ENCODE measurements around the gene CHCHD5. TPM values are rescaled to one million over a fixed set of nuclear protein-coding genes. Genes with fewer than 3 reads are reported as not detected.
"Not testable (repeated sequence)": the region's sequence is repeated elsewhere in the genome, so short reads cannot be mapped to it uniquely, and the experiment has no call there.

The CHCHD5 gene
- 12.9 and 17.5 TPM in 2 replicates for total RNA-seq (ENCODE audit: low replicate concordance)

DNA sequence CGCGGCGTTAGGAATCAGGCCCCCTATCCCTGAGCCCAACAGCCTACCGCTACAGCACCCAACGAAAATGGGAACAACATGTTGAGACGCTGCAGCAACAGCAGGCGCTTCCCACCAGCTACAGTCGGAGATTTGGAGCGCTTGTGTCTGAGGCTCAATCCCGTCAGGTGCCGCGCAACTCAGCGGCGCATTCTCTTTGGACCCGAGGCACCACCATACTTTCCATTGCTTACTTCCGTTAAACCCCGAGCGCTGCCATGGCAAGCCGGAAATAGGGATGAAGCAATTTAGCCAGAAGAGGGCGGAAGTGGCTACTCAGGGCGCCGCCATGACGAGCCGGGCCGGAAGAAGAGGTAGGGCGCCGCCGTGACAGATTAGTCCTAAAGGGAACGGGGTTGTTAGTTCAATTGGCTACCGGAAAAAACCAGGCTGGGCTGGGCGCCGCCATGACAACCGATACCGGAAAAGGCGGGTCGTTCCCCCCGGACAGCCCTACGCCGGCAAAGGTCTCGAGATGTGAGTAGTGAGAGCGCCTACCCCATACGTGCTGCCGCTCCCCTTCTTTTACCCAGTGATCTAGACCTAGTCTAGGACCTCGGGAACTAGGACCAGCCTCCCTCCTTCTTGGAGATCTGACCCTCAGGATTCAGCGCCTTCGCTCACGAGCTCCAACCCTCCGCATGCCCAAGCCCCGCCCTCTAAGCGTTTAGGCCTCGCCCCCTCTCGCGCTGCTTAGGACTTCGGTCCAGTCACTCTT lies at the start of gene CHCHD5:
CHCHD5 (plus strand) TSS at position 476 of the 757 bp plus-strand sequence; CDS start at position 515, 39 bp downstream.
- Histone ChIP-seq H3K4me1 (peaks cover 7% of the 10 kb centered on the region), H3K4me3 (peak within 1 kb of the TSS; percentile 70), H3K36me3 (no peaks in the 10 kb centered on the region), H4K20me1 (ENCODE audit: low read depth) (no peaks in the 10 kb centered on the region), H3K9me3 (ENCODE audit: low read depth) (no peaks in the 10 kb centered on the region), H3K27ac (peak within 1 kb of the TSS; percentile 91), H3K9ac (peak within 1 kb of the TSS; percentile 46), H3K27me3 (no peaks in the 10 kb centered on the region), H3K79me2 (ENCODE audit: low read depth) (peaks cover 9% of the 10 kb centered on the region), H3F3A (ENCODE audit: low read depth) (peaks cover 29% of the 10 kb centered on the region), H2AFZ (replicated peaks) (peak within 1 kb of the TSS; percentile 95), H3K4me2 (peak within 1 kb of the TSS; percentile 87)
- peaks cover 27% of the 10 kb centered on the region for H3K4me1 Mint-ChIP-seq
- TF ChIP-seq EZH2 (IDR thresholded peaks at IDR 0.05) (peak; percentile 27), EZH2phosphoT487 (IDR thresholded peaks at IDR 0.05) (no peak)
- TF ChIP-seq, protein P1, sequence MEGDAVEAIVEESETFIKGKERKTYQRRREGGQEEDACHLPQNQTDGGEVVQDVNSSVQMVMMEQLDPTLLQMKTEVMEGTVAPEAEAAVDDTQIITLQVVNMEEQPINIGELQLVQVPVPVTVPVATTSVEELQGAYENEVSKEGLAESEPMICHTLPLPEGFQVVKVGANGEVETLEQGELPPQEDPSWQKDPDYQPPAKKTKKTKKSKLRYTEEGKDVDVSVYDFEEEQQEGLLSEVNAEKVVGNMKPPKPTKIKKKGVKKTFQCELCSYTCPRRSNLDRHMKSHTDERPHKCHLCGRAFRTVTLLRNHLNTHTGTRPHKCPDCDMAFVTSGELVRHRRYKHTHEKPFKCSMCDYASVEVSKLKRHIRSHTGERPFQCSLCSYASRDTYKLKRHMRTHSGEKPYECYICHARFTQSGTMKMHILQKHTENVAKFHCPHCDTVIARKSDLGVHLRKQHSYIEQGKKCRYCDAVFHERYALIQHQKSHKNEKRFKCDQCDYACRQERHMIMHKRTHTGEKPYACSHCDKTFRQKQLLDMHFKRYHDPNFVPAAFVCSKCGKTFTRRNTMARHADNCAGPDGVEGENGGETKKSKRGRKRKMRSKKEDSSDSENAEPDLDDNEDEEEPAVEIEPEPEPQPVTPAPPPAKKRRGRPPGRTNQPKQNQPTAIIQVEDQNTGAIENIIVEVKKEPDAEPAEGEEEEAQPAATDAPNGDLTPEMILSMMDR (IDR thresholded peaks at IDR 0.05) = peak; percentile 47
- H3K27ac Mint-ChIP-seq = peak within 1 kb of the TSS; percentile 99
- H3K27me3 Mint-ChIP-seq (ENCODE audit: insufficient read depth, low read depth) = peaks cover 4% of the 10 kb centered on the region
- H3K9me3 Mint-ChIP-seq = no peaks in the 10 kb centered on the region
- peaks cover 7% of the 10 kb centered on the region for H3K36me3 Mint-ChIP-seq
- peak within 1 kb of the TSS; percentile 98 for H3K4me3 Mint-ChIP-seq
- DNase-seq (ENCODE audit: low spot score) = peak; percentile 95

DNA sequence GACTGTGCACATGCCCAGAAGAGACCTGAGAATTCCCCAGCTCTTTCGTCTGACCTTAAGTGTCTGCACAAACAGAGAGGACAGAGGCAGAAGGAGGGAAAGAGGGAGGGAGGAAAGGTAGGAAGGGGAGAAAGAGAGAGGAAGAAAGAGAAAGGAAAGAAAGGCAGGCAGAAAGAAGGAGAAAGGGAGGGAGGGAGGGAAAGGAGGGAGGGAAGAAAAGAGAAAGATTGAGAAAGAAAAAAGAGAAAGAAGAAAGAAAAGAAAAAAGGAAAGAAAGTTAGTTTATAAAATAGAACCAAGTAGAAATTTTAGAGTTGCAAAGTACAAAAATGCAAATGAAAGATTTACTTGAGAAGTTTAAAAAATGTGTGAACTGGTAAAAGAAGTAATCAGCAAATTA lies 49.6 kb upstream of the CHCHD5 start:
- H3K4me1 Mint-ChIP-seq = no peaks in the 10 kb centered on the region
- no peak overlapping the region for H3K9ac ChIP-seq
- H3K4me2 ChIP-seq = no peak overlapping the region
- no peaks in the 10 kb centered on the region for H3K9me3 ChIP-seq (ENCODE audit: low read depth)
- no peak overlapping the region for H3K27ac Mint-ChIP-seq
- no peaks in the 10 kb centered on the region for H3K27me3 ChIP-seq
- peaks cover 22% of the 10 kb centered on the region for H3K36me3 Mint-ChIP-seq
- TF ChIP-seq EZH2phosphoT487 (IDR thresholded peaks at IDR 0.05) (no peak), EZH2 (IDR thresholded peaks at IDR 0.05) (no peak)
- TF ChIP-seq, protein P1 (IDR thresholded peaks at IDR 0.05) = no peak
- H3F3A ChIP-seq (ENCODE audit: low read depth) = peaks cover 2% of the 10 kb centered on the region
- no peaks in the 10 kb centered on the region for H3K9me3 Mint-ChIP-seq
- H3K79me2 ChIP-seq (ENCODE audit: low read depth) = no peaks in the 10 kb centered on the region
- no peaks in the 10 kb centered on the region for H3K36me3 ChIP-seq
- no peaks in the 10 kb centered on the region for H3K27me3 Mint-ChIP-seq (ENCODE audit: insufficient read depth, low read depth)
- H3K4me3 ChIP-seq = no peak overlapping the region
- no peaks in the 10 kb centered on the region for H3K4me1 ChIP-seq
- no peak for DNase-seq (ENCODE audit: low spot score)
- H4K20me1 ChIP-seq (ENCODE audit: low read depth) = no peaks in the 10 kb centered on the region
- no peak overlapping the region for H2AFZ ChIP-seq (replicated peaks)
- peak overlapping the region; percentile 13 for H3K27ac ChIP-seq
- H3K4me3 Mint-ChIP-seq = no peak overlapping the region

- H4K20me1 ChIP-seq (ENCODE audit: low read depth); H3K79me2 ChIP-seq (ENCODE audit: low read depth); H2AFZ ChIP-seq (replicated peaks); H3K4me1 ChIP-seq; H3K9ac ChIP-seq; H3K4me3 Mint-ChIP-seq; H3K4me3 ChIP-seq; H3K9me3 ChIP-seq (ENCODE audit: low read depth); H3K27me3 Mint-ChIP-seq (ENCODE audit: insufficient read depth, low read depth); H3K27me3 ChIP-seq; H3K27ac ChIP-seq; H3K36me3 ChIP-seq; H3K9me3 Mint-ChIP-seq; H3K27ac Mint-ChIP-seq; H3F3A ChIP-seq (ENCODE audit: low read depth); H3K4me1 Mint-ChIP-seq; H3K4me2 ChIP-seq; DNase-seq (ENCODE audit: low spot score): not testable (repeated sequence)
- H3K36me3 Mint-ChIP-seq = peaks cover 12% of the 10 kb centered on the region
These were observed 47.7 kb upstream of the CHCHD5 start for GRCh38 chr2:112536665-112537064.

DNA sequence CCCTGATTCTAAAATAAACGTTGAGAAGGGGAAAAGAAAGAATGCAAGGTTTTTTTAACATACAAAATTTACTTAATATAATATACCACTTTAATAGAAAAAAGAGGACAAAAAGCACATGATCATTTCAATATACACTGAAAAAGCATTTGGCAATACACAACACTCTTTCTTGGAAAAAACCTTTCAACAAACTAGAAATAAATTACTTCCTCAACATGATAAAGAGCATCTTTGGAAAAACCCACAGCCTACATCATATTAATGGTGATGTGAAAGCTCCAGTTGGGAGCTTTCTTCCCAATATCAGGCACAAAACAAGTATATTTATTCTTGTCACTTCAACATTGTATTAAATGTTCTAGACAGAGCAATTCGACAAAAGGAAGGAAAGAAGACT lies 45.1 kb upstream of the CHCHD5 start:
- Histone ChIP-seq H2AFZ (replicated peaks) (no peak overlapping the region), H3K79me2 (ENCODE audit: low read depth) (peaks cover 20% of the 10 kb centered on the region), H3K9me3 (ENCODE audit: low read depth) (no peaks in the 10 kb centered on the region), H3K4me3 (no peak overlapping the region), H3K4me2 (no peak overlapping the region), H3K27ac (no peak overlapping the region), H3F3A (ENCODE audit: low read depth) (peaks cover 2% of the 10 kb centered on the region), H4K20me1 (ENCODE audit: low read depth) (peaks cover 16% of the 10 kb centered on the region), H3K9ac (no peak overlapping the region), H3K27me3 (no peaks in the 10 kb centered on the region), H3K4me1 (peaks cover 8% of the 10 kb centered on the region), H3K36me3 (no peaks in the 10 kb centered on the region)
- peaks cover 6% of the 10 kb centered on the region for H3K4me1 Mint-ChIP-seq
- peaks cover 3% of the 10 kb centered on the region for H3K27me3 Mint-ChIP-seq (ENCODE audit: insufficient read depth, low read depth)
- no peak overlapping the region for H3K4me3 Mint-ChIP-seq
- H3K9me3 Mint-ChIP-seq = no peaks in the 10 kb centered on the region
- TF ChIP-seq EZH2phosphoT487 (IDR thresholded peaks at IDR 0.05) (no peak), EZH2 (IDR thresholded peaks at IDR 0.05) (no peak)
- TF ChIP-seq, protein P1 (IDR thresholded peaks at IDR 0.05) = no peak
- DNase-seq (ENCODE audit: low spot score) = no peak
- no peaks in the 10 kb centered on the region for H3K36me3 Mint-ChIP-seq
- H3K27ac Mint-ChIP-seq = no peak overlapping the region
